GM19438 (cell line): ENCODE data around the gene ASTN1.

Source experiments
- ATAC-seq: cut with Tn5 transposase; IDR thresholded peaks from one replicate; pipeline ENCODE4 v1.9.1; 2021; ENCODE audit warnings: low read depth; ENCODE audit not compliant: unreplicated experiment

ASTN1 gene

DNA sequence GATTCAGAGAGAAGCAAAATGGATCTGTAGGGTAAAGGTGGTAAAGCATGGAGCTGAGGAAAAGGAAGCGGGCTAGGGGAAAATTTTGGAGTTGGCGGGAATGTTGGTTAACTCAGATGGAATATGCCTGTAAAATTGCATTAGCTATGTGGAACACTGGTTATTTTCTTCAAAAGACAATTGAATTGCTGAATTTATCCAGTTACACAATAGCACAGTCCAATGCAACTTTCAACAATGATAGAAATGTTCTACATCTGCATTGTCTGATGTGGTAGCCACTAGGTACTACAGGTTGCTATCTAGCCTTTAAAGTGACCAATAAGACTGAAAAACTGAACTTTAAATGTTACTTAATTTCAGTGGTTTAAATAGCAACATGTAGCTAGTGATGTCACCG is 315.2 kb downstream of the ASTN1 start:
- ATAC-seq, result no peak

- no peak for ATAC-seq
Measured at GRCh38 chr1:176847052-176847451, 317.5 kb downstream of the ASTN1 start.

GRCh38 chr1:176843352-176844297 is 320.9 kb downstream of the ASTN1 start:
- no peak for ATAC-seq

DNA sequence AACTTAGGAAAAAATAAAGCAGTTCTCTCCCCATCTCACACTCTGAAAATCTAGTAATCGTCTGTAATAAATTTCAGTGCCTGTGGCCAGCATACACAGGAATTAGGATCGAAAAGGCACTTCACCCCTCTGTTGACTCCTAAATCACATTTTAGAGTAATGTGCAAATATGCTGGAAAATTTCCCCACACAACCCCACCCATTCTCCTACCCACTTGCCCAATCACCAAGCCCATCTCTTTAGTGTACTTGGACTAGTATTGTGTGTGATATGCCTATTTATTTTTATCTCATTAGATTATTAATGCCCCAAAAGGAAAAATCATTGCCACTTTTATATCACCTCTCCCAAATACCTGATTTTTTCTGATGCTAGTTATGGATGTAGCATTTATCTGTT is 323.3 kb downstream of the ASTN1 start:
- no peak for ATAC-seq

GRCh38 chr1:176839216-176839615 is 325.3 kb downstream of the ASTN1 start:
- ATAC-seq, result no peak

DNA sequence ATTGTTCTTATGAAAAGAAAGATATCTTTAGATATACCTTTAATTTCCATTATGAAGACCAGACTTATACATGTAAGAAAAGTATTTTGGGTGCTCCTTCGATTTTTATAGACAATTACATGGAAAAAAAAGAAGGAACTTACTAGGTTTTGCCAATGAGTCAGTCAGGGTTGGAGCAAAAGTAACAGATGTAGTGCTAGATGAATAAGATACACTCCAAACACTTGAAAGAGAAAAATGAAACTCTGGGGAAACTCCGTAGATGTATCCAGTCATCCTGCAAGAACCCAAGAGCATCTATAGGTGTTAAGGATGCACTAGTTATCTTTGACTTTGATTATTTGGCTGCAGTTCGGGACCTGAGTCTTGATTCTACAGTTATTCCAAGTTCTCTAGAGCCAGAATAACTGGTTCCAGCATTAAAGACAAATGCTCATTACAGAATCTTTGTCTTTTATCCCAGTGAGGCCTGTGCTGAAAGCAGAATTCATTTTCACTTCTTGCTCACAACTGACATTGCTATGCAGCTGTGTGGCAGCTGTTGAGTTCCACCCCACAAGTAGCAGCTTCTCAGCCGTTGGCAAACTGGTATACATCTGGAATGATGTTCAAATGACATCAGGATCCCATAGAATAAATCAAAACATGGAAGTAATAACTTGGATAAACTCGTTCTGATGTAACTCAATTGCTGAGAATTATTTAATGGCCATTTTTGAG is 326.1 kb downstream of the ASTN1 start:
- ATAC-seq, result no peak

- ATAC-seq, result no peak
Measured at GRCh38 chr1:176837708-176838107, 326.8 kb downstream of the ASTN1 start.

GRCh38 chr1:176831150-176831549 is 333.4 kb downstream of the ASTN1 start:
- no peak for ATAC-seq

GRCh38 chr1:176829261-176829660 is 335.3 kb downstream of the ASTN1 start:
- no peak for ATAC-seq

- no peak for ATAC-seq
Measured at GRCh38 chr1:176826265-176826664, 338.2 kb downstream of the ASTN1 start.

DNA sequence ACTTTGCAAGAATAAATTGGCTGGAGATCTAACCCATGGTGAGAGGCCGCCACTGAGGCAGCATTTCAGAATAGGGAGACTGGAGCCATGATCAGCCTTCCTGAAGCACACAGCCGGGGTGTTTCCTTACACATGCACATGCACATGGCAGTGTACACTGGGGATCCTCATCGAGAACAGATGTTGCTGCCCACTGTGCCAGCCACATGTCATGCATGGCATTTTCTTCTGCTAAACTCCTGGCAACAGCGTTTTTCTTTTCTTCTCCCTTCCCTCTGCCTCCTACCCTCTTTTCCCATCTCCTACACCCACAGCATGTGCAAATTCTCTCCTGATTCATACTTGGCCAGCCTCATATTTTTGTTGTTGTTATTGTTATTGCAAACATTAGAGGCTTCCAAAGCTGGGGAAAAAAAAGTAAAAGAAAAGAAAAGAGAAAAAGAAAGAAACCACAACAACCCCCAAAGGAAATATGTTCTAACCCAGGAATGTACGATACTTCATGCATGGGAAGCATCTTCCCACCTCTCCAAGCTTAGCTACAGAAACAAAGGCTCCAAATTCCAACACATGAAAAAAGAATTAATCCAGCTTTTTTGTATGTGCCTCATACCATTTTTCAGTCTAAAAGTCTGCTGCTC is 344.0 kb downstream of the ASTN1 start:
- ATAC-seq, result no peak

DNA sequence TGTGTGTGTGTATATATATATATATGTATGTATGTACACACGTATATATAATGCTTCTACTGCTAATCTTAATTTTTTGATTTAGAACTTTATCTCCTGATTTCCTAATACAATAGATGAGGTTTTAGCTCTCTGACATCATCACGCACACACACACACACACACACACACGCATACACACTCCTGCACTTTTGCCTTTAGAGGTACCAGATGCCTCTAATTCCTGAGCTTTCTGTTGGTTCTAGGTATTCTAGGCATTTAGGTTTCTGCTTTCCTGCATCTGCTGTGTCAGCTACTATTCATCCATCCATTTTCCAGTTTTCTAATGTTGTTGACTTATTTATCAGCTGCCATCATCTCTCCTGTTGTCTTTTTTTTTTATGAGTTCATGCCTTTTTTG is 348.3 kb downstream of the ASTN1 start:
- ATAC-seq, result no peak

GRCh38 chr1:176815621-176816020 is 348.9 kb downstream of the ASTN1 start:
- ATAC-seq, result no peak

DNA sequence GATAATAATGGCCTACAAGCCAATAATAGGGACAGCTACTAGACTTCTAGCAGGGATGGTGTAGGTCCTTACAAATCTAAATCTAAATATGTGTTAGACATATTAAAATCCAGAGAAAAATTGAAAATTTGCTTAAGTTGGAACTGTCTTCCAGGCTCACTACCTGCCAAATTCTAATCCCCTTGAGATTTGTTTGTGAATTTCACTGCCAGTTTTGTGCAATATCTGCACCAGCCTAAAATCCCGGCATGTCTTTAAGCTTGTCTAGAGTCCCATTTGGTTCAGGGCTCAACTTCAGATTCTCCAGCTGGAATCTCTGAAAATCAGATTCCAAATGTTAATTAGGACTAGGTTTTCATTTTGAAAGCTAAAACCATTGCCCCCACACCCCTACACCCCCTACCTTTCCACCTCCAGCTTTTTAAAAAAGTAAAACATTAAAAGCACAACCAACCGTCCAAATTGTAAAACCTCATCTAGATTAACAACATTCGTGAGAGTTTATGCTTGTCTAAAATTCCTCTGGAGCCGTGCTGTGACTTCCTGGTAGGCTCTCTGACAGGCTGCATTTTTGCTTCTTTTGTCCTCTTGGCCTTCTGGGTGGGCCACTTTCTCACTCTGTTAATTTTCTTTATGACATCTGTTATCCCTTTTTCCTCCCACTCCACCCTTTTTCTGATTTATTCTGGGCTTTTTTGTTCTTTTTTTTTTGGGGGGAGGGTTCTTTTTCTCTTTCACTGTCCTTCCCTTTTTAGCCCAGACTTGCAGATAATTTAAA is 352.8 kb downstream of the ASTN1 start:
- no peak for ATAC-seq

DNA sequence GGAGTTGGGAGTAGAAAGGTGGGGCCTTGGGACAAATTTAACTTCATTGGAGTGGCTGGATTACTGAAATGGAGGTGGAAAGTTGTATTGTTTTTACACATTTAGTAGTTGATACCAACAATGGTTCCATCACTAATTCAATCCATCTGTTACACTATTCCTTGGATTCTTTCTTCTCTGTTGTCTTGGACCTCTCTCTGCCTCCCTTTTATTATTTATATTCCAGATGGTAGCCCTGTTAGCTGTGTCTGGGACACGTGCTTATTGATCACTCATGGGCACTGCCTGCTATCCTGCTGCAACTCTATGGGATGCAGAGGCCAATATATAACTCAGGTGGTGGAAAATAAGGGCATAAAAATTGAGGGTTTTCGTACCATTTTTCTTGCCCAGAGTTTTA is 355.2 kb downstream of the ASTN1 start:
- no peak for ATAC-seq
